GM15510 (cell line): ENCODE results near the gene SPRR2E.

Experiments used
- POLR2A ChIP-seq: IDR thresholded peaks from 3 replicates; pipeline ENCODE4 v1.6.1; 2011; ENCODE audit warnings: borderline replicate concordance; ENCODE audit not compliant: insufficient read length; ENCODE audit errors: extremely low read depth

SPRR2E gene

DNA sequence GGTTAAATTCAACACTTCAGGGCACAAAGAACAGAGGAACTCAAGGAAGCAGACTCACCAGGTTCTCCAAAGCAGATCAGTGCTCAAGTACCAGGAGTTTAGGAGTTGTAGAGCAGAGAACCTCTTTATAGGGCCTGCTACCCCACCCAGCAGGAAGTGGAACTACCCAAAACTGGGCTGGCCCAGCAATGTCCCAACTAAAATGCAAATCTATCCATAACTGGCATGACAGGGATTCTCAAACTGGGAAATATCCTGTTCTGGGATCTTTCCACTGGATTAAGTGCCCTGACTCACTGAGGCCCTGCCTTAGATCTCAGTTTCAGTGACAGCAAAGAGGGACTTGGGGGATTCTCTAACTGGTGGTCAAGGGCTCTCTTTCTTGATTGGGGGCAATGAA lies at the start of gene SPRR2E:
SPRR2E (minus strand) TSS at position 101 of the 400 bp plus-strand sequence. CDS start 775 bp downstream, outside the sequence.
- TF ChIP-seq POLR2A = no peak

DNA sequence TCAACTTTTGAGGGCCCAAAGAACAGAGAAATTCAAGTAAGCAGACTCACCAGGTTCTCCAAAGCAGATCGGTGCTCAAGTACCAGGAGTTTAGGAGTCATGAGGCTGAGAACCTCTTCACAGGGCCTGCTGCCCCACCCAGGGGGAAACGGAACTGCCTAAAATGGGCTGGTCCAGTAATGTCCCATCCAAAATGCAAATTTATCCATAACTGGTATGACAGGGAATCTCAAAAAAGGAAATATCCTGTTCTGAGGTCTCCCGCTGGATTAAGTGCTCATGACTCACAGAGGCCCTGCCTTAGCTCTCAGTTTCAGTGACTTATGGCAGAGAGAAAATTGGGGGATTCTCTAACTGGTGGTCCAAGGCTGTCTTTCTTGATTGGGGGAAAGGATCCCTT lies 47.1 kb upstream of the SPRR2E start:
- no peak for TF ChIP-seq POLR2A

DNA sequence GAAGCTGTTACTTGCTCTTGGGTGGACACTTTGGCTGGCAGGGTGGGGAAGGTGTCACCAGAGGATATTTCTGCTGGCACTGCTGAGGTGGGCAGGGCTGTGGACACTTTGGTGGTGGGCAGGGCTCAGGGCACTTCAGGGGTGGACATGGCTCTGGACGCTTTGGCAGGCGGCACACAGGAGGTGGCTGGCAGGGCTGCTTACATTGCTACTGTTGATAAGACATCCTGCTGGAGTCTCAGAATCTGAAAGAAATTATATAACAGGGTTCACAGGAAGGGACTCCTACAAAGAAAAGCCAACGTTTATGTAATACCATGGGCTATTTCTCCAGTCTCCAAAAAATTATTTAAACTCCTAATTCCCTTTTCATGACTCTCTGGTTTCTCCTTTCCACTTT lies 46.2 kb upstream of the SPRR2E start:
- no peak for TF ChIP-seq POLR2A

DNA sequence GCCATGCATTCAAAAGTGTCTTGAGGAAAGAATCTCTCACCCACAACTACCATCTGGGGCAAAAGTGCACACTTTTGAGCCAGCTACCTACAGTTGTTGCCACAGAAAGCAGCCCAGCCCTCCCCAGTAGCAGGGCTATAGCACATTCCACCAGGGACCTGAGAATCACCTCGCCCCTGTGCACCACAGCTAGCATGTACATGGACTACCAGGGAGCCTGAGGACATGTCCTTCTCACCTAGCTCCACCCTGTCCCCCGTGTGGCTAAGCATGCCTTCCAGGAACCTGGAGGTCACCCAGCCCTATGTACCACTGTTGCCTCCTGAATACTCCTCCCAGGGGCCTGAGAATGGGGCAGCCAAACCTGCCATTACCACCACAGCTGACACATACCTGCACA lies 39.4 kb upstream of the SPRR2E start:
- TF ChIP-seq POLR2A = no peak

DNA sequence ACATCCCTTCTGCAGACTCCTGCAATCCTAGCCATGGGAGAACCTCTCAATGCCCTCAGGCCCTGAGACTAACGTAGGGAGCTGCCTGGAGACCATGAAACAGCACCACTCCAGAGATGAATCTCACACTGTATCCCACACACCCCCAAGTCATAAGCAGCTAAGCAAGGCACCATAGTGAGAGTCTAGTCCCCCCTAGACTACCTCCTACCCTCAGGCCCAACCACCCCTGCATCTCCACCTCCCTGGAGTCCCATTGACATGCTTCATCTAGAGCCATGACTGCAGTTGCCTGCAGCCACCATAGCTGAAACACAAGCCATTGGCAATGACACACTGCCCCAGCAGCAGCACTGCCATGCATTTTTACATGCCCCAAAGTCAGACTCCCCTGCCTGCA lies 38.9 kb upstream of the SPRR2E start:
- TF ChIP-seq POLR2A = no peak

DNA sequence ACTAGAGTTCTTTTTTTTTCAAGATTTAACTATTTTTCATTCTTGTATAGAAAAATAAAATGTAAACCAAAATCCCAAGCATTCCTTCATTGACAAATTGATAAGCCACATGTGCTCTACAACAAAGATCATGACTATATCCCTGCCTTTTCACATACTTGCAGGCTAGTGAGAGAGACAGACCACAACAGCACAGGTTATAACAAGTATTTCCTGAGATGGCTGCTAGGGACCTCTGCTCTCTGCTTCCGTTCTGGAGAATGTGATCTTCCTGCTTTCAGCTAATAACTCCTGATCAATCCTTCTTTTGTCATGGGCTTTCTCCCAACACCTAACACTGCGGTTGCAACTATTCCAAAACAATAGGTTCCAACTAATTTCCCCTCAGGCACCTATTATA lies 33.0 kb upstream of the SPRR2E start:
- TF ChIP-seq POLR2A = no peak

DNA sequence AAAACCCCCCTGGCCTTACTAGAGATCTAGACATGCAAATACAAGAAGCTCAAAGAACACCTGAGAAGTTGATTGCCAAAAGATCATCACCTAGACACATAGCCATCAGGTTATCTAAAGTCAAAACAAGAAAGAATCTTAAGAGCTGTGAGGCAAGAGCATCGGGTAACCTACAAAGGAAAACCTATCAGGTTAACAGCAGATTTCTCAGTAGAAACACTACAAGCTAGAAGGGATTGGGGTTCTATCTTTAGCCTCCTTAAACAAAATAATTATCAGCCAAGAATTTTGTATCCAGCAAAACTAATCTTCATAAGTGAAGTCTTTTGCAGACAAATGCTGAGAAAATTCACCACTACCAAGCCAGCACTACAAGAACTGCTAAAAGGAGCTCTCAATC lies 31.2 kb upstream of the SPRR2E start:
- TF ChIP-seq POLR2A = no peak

DNA sequence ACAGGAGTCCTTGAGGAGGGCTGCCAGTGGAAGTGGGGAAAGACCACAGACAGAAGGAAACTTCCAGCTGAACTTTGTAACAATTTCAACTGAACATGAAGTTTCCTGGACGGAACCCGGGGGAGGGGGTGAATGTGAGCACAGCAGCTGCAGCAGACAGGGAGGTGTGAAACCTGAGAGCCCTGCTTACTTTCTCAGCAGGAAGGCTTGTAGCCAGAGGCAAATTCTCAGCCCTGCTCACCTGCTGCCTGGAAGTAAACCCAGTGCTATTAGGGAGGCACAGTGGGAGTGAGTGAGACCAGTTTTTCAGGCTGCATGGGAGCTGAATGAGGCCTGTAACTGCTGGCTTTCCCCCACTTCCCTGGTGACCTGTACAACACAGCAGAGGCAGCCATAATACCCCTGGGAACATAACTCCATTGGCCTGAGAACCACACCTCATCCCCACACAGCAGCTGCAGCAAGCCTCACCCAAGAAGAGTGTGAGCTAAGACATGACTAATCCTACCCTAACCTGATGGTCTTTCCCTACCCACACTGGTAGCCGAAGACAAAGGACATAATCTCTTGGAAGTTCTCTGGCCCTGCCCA lies 28.6 kb upstream of the SPRR2E start:
- TF ChIP-seq POLR2A = no peak

DNA sequence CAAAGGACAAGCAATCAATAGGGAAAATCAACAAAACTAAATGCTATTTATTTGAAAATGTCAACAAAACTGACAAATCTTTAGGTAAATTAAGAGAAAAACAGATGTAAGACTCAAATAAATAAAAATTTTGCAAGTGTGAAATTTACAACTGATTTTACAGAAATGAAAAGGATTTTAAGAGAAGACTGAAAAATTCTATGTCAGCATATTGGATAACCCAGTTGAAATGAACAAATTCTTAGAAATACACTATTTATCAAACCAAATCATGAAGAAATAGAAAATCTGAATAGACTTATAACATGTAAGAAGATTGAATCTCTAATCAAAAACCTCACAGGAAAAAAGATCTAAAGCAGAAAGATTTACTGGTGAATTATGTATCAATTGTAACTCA lies 26.6 kb upstream of the SPRR2E start:
- no peak for TF ChIP-seq POLR2A

DNA sequence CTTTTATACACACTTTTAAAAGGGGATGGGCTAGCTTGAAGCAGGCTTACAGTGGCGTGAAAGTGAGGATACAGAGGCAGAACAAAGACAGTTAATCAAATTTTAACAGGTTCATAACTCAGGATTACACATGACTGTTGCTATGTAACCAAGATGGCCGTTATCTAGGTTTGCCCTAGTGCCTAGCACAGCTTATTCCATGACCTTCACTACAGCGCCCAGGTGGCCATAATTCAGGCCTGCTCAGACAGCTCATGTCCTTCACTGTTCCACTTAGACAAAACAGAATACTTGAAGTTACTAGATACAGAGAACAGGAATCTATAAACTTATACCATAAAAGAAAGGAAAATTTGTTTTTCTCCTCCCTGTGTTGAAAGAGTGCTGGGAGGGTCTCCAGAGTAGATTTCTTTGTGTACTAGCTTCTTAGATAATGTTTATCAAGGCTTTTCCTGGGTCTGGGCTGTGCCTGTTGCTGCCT lies 25.2 kb upstream of the SPRR2E start:
- TF ChIP-seq POLR2A = no peak

DNA sequence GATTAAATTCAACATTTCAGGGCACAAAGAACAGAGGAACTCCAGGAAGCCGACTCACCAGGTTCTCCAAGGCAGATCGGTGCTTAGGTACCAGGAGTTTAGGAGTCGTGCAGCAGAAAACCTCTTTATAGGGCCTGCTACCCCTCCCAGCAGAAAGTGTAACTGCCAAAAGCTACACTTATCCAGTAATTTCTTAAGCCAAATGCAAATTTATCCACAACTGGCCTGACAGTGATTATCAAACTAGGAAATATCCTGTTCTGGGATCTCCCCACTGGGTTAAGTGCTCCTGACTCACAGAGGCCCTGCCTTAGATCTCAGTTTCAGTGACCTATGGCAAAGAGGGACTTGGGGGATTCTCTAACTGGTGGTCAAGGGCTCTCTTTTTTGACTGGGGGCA lies 19.1 kb upstream of the SPRR2E start, which contains the start of gene SPRR2F:
SPRR2F (minus strand) TSS at position 101 of the 400 bp plus-strand sequence. CDS start 783 bp downstream, outside the sequence.
- no peak for TF ChIP-seq POLR2A

DNA sequence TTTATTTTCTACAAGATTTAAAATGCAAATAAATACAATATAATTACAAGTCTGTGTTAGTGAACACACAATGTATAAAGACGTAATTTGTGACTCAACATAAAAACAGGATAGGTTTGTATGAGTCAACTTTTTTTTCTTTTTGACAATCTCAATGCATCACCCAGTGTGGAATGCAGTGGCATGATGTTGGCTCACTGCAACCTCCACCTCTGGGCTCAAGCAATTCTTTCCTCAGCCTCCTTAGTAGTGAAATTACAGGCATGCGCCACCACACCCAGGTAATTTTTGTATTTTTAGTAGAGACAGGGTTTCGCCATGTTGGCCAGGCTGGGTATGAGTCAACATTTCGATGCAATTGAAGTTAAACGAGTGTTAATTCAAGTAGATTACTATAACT lies 5.9 kb upstream of the SPRR2E start:
- no peak for TF ChIP-seq POLR2A

DNA sequence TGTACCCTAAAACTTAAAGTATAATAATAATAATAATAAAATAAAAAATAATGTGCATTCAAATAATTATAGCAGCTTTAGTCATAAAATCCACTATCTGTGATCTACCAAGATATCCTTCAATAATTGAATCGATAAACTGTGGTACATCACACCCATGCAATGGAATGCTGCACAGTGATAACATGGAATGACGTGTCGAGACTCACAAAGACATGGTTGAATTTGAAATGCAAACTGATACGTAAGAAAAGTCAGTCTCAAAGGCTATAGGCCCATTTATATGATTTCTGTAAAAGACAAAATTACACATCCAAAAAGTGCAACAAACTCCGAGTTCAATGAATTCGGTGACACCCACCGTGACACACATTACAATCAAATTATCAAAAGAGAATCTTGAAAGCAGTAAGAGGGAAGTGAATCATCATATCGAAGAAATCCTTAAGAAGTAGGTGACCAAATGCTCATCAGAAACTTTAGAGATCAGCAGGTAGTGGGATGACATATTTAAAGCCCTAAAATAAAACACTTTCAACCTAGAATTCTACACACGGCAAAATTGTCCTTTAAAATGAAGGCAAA lies 5.2 kb upstream of the SPRR2E start:
- TF ChIP-seq POLR2A = no peak

DNA sequence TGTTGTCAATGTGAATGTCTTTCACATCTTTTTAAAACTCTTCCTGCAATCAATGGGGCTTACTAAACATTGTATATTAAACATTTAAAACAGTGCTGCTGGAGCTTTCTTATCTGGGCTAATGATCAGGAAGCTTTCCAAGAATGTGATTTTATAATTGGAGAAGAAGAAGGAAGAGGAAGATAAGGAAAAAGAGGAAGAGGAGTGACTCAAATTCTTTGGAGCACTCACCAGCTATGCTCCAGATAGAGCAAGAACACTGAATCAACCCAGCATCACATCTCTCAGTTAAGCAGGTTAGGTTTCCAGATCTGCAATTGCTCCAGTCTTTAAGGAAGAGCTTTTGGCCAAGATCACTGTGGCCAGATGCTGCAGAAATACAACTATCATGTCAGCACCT lies 1.4 kb upstream of the SPRR2E start:
- TF ChIP-seq POLR2A = no peak

DNA sequence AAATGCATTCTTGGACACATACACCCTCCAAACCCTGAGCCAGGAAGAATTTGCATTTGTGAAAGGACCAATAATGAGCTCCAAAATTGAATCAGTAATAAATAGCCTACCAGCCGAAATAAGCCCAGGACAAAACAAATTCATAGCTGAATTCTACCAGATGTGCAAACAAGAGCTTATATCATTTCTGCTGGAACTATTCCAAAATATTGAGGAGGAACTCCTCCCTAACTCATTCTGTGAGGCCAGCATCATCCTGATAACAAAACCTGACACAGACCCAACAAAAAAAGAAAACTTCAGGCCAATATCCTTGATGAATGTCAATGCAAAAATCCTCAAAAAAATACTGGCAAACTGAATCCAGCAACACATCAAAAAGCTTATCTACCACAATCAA lies 6.7 kb downstream of the SPRR2E start:
- no peak for TF ChIP-seq POLR2A

DNA sequence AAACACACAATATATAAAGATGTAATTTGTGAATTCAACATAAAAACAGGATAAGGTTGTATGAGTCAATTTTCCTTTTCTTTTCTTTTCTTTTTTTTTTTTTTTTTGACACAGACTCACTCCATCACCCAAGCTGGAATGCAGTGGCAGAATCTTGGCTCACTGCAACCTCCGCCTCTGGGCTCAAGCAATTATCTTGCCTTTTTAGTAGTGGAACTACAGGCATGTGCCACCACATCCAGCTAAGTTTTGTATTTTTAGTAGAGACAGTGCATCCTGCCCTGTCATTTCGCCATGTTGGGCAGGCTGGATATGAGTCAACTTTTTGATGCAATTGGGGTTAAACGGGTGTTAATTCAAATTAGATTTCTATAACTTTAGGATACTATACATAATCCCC lies 12.6 kb downstream of the SPRR2E start:
- no peak for TF ChIP-seq POLR2A

DNA sequence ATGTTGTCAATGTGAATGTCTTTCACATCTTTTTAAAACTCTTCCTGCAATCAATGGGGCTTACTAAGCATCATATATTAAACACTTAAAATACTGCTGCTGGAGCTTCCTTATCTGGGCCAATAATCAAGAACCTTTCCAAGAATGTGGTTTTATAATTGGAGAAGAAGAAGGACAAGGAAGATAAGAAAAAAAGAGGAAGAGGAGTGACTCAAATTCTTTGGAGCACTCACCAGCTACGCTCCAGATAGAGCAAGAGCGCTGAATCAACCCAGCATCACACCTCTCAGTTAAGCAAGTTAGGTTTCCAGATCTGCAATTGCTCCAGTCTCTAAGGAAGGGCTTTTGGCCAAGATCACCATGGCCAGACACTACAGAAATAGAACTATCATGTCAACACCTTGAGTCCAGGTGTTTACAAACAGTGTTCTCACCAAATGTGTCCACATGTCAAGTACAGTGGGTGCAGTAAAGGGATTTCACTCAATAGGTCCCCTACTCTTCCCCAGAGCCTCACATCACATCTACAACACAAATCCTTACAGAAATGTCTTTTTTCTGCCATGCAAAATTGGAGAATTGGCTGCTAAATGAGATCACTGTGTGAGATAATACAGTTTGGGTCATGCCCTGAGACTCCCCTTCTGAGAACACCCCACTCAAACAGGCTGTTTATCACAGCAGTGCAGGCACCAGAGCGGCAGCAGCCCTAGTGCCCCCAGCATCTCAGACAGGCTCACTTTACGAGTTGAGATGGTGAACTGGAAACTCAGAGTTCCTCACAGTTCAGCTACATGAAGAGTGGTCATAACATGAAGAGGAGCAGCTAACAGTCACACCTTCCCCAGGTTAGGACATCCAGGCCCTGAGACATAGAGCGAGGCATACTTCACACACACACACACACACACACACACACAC lies 21.3 kb downstream of the SPRR2E start:
- TF ChIP-seq POLR2A = no peak

DNA sequence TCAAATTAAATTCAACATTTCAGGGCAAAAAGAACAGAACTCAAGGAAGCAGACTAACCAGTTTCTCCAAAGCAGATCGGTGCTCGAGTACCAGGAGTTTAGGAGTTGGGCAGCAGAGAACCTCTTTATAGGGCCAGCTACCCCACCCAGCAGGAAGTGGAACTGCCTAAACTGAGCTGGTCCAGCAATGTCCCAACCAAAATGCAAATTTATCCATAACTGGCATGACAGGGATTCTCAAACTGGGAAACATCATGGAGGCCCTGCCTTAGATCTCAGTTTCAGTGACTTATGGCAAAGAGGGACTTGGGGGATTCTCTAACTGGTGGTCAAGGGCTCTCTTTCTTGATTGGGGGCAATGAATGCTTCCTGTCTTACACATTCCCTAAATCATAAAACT lies 22.8 kb downstream of the SPRR2E start, which contains the start of gene SPRR2B:
SPRR2B (minus strand) TSS at position 101 of the 400 bp plus-strand sequence. CDS start 772 bp downstream, outside the sequence.
- no peak for TF ChIP-seq POLR2A
